K562 treated with DMSO at 1 percent for 48 hours (cell line): ENCODE results near the gene TRAK1. TPM values are rescaled to one million over a fixed set of nuclear protein-coding genes. Genes with fewer than 3 reads are reported as not detected.

Experiments
- total RNA-seq: library from RNA; unstranded; fragments of 300-600 nt; gene quantifications from 2 replicates; pipeline ENCODE4 v1.2.3, GENCODE V29; 2022; ENCODE audit warnings: low replicate concordance; ENCODE audit errors: extremely low read depth

Gene TRAK1
- not detected in 2 replicates for total RNA-seq

DNA sequence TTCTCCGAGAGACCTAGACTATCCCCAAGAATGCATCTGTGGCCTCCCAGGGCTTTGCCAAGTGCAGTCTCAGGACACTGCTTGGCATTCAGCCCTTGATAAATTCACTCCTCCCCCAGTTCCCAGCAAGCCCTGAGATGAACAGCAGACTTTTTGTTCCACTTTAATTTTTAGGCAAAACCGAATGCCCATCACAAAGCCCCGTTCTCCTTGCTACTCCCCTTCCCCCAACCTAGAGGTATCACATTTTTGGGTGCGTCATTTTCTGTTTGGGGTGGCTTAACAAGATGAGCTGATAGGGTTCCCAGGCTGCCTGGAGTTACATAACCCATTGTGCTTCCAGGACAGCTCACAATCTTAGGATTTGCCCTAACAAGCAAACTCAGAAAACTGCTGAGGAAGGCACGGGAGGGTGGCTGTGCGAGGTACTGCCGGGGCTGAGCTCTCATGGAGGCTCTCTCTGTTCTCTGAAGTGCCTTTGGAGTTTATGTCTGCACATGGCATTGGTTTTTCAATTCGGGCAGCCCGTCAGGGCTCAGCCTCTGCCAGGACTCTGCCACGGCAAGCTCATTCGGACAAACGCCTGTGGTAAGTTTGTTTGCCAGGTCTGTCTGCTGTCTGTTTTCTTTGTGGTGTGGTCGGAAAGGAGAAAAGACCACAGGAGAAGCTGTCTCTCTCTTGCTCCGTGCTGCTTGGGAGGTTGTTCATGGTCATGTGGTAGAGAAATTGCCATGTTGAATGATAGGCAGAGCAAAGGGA, at the start of gene TRAK1:
Gene TRAK1, plus strand, starts transcription at position 385 of the 759 bp plus-strand sequence. Its CDS starts 113 bp downstream, at position 498.

GRCh38 chr3:42266085-42266484, 174.9 kb downstream of the TRAK1 start, which contains the start of gene CCK:
Gene CCK (minus strand): TSS chr3:42266185. CDS start chr3:42263630, 2,555 bp downstream.

Other genes starting within 250 kb of the TRAK1 start
- not detected in 2 replicates for gene ULK4, start 129.3 kb upstream of the TRAK1 start, total RNA-seq
- gene CCK, start 174.8 kb downstream of the TRAK1 start, total RNA-seq = not detected in 2 replicates